Peyer's patch (tissue), 4 donors: ENCODE results near the gene TEX28.

Experiments
- CTCF ChIP-seq, 6 experiments: fragments of 450-650 bp in 4 of 6; fragments of 200-600 bp in 2 of 6; sonication (generic) in 1 of 6; IDR thresholded peaks; one replicate each; pipeline ENCODE4 v1.5.1; 2017 to 2019; ENCODE audit warnings: antibody characterized with exemption in 6 of 6, mild to moderate bottlenecking in 3 of 6, moderate library complexity in 1 of 6
- POLR2A ChIP-seq, 2 donors: fragments of 450-650 bp; IDR thresholded peaks; one replicate each; pipeline ENCODE4 v1.5.1; 2017; ENCODE audit warnings: antibody characterized with exemption in 2 of 2, mild to moderate bottlenecking in 2 of 2, moderate library complexity in 2 of 2

DNA sequence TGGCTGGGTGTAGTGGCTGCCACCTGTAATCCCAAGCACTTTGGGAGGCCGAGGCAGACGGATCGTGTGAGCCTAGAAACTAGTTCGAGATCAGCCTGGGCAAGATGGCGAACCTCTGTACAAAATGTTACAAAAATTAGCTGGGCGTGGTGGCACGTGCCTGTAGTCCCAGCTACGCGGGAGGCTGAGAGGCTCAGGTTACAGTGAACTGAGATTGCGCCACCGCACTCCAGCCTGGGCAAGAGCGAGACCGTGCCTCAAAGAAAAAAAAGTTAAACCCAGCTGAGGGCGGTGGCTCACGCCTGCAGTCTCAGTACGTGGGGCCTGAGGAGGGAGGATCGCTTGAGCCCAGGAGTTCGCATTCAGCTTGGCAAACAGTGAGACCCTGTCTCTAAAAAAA is 1.8 kb upstream of the TEX28 start:
- TF ChIP-seq CTCF (IDR thresholded peaks at IDR 0.05) (no peak), POLR2A (IDR thresholded peaks at IDR 0.05) (no peak)
